Urinary bladder (tissue), 4 donors: ENCODE results near the gene PRR11. TPM values are rescaled to one million over a fixed set of nuclear protein-coding genes. Genes with fewer than 3 reads are reported as not detected.
"Not testable (repeated sequence)": the region's sequence is repeated elsewhere in the genome, so short reads cannot be mapped to it uniquely, and the experiment has no call there.

Source experiments
- DNase-seq: peaks from one replicate; pipeline ENCODE4 v3.0.0-alpha.2; 2015; ENCODE audit errors: extremely low spot score
- H3K27ac ChIP-seq: one replicate; pipeline ENCODE4 v1.5.1; 2013; ENCODE audit warnings: low read depth, mild to moderate bottlenecking, moderate library complexity
- H3K36me3 ChIP-seq: one replicate; pipeline ENCODE4 v1.6.1; 2013; ENCODE audit warnings: mild to moderate bottlenecking, moderate library complexity; ENCODE audit not compliant: insufficient read depth
- H3K4me1 ChIP-seq: one replicate; pipeline ENCODE4 v1.6.1; 2013; ENCODE audit warnings: mild to moderate bottlenecking, moderate library complexity; ENCODE audit not compliant: insufficient read depth
- H3K4me3 ChIP-seq: one replicate; pipeline ENCODE4 v1.5.1; 2013; ENCODE audit warnings: low read depth, low read length
- WGBS: extraction: QIAGEN DNeasy Blood & Tissue Kit; methylation state at CpG from one replicate; pipeline ENCODE4 v1.1.7; 2013; 5-methylcytosine and 5-hydroxymethylcytosine counted together
- polyA plus RNA-seq: library from polyadenylated mRNA; stranded (reverse); fragments of 200-250 nt; gene quantifications from one replicate; pipeline ENCODE4 v1.2.3, GENCODE V29; 2013
- total RNA-seq: library from RNA; depleted of rRNA; stranded (reverse); fragments of >200 nt; gene quantifications from one replicate; pipeline ENCODE4 v1.2.3, GENCODE V29; 2014
- donor health status: healthy with polysubstance abuse.
- donor health status: healthy.

The PRR11 gene
- total and polyA plus RNA-seq, 2 donors: 0.86 to 7.9 TPM

DNA sequence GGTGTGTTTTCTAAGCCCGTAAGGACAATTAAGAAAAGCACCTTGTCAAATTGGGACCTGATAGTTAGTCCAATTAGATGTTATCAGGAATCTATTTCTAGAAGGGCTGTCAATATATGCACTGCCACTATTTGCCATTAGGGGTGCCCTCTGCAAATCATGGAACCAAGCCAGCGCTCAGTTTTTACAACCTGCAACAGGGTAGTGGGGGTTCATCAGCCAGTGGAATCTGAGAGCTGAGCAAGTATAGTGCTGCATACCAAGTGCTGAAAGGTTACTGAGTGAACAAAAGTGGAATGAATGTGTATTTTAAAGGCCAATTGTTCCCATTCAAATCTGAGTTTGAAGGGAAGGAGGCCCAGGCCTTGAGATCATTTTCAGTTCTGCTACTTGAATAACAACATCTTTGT is 10.4 kb downstream of the PRR11 start:
- no peak overlapping the region for H3K4me3 ChIP-seq
- 79% methylated on average over 2 of the region's 2 CpGs for WGBS
- H3K36me3 ChIP-seq: no peaks in the 10 kb centered on the region
- H3K4me1 ChIP-seq: no peaks in the 10 kb centered on the region
- H3K27ac ChIP-seq: no peak overlapping the region
- DNase-seq: no peak

DNA sequence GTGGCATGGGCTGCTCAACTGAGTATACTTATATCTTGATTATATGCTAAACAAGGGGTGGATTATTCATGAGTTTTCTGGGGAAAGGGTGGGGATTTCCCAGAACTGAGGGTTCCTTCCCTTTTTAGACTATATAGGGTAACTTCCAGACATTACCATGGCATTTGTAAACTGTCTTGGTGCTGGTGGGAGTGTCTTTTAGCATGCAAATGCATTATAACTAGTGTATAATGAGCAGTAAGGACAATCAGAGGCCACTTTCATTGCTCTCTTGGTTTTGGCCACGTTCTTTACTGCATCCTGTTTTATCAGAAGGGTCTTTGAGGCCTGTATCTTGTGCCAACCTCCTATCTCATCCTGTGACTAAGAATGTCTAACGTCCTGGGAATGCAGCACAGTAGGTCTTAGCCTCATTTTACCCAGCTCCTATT is 12.0 kb downstream of the PRR11 start:
- no peak overlapping the region for H3K27ac ChIP-seq
- H3K36me3 ChIP-seq: no peaks in the 10 kb centered on the region
- WGBS: 71% methylated on average over 2 of the region's 2 CpGs
- no peak overlapping the region for H3K4me3 ChIP-seq
- H3K4me1 ChIP-seq: no peaks in the 10 kb centered on the region
- no peak for DNase-seq

DNA sequence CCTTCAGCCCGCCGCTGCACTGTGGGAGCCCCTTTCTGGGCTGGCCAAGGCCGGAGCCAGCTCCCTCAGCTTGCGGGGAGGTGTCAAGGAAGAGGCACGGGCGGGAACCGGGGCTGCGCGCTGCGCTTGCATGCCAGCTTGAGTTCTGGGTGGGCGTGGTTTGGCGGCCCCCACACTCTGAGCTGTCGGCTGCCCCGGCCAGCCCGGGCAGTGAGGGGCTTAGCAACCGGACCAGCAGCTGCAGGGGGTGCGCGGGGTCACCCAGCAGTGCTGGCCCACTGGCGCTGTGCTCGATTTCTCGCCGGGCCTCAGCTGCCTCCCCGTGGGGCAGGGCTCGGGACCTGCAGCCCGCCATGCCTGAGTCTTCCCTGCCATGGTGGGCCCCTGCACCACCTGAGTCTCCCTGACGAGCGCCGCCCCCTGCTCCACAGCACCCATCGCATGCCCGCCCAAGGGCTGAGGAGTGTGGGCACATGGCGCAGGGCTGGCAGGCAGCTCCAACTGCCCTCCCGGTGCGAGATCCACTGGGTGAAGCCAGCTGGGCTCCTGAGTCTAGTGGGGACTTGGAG is 17.0 kb downstream of the PRR11 start:
- 97% methylated on average over 33 of the region's 33 CpGs for WGBS
- Histone ChIP-seq H3K4me3 (no peak overlapping the region), H3K27ac (no peak overlapping the region), H3K36me3 (no peaks in the 10 kb centered on the region), H3K4me1 (no peaks in the 10 kb centered on the region)
- DNase-seq: no peak

DNA sequence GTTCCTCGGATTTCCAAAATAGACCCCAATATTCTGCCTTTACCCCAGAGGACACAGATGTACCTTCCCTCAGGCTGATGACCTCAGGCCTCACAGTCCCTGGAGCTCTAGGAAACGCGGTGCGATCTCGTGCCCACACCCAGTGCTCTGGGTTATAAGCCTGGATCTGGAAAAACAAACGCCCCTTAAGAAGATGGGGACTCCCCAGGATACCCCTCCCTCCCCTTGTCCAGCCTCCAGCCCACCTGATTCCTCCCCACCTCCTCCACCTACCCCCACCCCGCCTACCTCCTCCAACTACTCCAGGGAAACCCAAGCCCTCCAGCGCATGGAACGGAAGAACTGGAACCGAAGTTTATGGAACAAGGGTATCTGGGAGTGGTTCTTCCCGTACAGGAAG is 19.1 kb downstream of the PRR11 start:
- no peak overlapping the region for H3K27ac ChIP-seq
- H3K4me3 ChIP-seq: no peak overlapping the region
- H3K4me1 ChIP-seq: no peaks in the 10 kb centered on the region
- no peaks in the 10 kb centered on the region for H3K36me3 ChIP-seq
- 97% methylated on average over 11 of the region's 11 CpGs for WGBS
- no peak for DNase-seq

DNA sequence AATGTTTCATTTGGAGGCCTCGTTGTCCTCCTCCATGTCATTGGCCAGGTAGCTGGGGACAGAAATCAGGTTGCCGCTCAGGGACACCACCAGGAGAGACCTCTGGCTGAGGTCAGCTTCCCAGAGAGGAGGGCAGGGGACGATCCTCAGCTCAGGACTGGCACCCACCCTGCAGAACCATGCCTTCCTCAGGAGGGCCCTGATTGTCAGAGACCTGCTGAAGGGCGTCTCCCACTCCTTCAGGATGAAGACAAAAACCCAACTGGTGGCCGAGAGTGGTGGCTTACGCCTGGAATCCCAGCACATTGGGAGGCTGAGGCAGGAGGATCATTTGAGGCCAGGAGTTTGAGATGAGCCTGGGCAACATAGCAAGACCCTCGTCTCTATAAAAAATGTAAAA is 19.5 kb downstream of the PRR11 start:
- Histone ChIP-seq H3K4me3 (no peak overlapping the region), H3K36me3 (no peaks in the 10 kb centered on the region), H3K27ac (no peak overlapping the region), H3K4me1 (no peaks in the 10 kb centered on the region)
- WGBS: 93% methylated on average over 7 of the region's 7 CpGs
- DNase-seq: no peak

DNA sequence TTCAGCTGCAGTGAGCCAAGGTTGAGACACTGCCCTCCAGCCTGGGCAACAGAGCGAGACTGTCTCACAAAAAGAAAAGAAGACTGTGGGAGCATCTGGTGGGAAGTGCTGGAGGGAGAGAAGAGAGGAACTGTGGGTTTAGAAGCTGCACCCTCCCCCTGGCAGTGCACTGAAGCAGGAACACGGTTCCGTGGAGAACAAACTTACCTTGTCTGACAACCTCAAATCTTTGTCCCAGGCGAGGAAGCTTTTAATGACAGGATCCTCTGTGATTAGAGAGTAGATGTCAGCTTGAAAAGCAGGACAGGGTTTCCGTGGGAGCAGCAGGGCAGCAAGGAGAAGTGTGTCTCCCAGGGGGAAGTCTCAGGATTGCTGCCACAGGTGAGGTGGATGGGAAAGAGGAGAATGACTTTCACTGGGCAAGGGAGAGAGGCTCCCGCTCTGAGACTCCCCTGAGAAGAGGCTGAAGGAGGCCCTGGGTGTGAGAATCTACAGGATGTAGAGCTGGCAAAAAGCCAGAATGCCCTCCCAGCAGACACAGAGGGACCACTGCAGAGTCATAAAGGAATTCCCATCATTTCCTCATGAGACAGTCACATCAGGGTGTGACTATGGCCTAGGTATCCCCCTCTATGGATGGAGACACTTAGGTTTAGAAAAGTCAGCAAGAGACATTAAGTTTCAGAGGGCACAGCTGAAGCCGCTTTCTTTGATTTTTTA is 22.9 kb downstream of the PRR11 start:
- Histone ChIP-seq H3K4me3 (no peak overlapping the region), H3K27ac (no peak overlapping the region), H3K36me3 (no peaks in the 10 kb centered on the region), H3K4me1 (no peaks in the 10 kb centered on the region)
- no peak for DNase-seq
- WGBS: 86% methylated on average over 7 of the region's 7 CpGs

DNA sequence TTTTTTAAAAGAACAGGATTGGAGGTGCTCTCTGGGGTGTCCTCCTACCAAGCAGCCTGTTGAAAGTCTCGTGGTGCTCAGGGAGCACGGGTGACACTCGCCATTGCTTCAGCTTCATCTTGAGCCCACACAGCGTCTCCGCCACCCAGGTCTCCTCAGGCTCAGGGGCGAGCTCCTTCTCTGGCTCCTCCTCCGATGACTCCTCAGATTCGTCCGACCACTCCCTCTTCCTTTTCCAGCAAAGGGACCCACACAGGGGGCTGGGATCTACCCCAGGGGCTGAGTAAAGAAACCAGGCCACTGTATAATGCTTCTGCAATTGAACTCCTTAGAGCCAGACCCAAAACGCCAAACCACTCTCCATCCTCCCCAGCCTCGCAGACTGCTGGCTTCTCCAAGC is 24.1 kb downstream of the PRR11 start:
- DNase-seq, H3K4me3 ChIP-seq, H3K36me3 ChIP-seq, H3K27ac ChIP-seq, H3K4me1 ChIP-seq: not testable (repeated sequence)
- 95% methylated on average over 11 of the region's 11 CpGs for WGBS

DNA sequence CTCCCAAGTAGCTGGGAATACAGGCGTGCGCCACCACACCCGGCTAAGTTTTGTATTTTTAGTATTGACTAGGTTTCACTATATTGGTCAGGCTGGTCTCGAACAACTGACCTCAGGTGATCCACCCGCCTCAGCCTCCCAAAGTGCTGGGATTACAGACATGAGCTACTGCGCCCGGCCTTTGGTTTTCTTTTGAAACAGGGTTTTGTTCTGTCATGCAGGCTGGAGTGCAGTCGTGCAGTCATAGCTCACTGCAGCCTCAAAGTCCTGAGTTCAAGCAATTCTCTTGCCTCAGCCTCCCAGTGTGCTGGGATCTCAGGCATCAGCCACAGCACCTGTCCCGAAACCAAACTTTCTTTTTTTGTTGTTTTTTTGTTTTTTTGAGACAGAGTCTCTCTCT is 25.1 kb downstream of the PRR11 start:
- Histone ChIP-seq H3K4me1 (no peaks in the 10 kb centered on the region), H3K4me3 (no peak overlapping the region), H3K36me3 (no peaks in the 10 kb centered on the region), H3K27ac (no peak overlapping the region)
- DNase-seq: no peak
- 98% methylated on average over 9 of the region's 9 CpGs for WGBS

DNA sequence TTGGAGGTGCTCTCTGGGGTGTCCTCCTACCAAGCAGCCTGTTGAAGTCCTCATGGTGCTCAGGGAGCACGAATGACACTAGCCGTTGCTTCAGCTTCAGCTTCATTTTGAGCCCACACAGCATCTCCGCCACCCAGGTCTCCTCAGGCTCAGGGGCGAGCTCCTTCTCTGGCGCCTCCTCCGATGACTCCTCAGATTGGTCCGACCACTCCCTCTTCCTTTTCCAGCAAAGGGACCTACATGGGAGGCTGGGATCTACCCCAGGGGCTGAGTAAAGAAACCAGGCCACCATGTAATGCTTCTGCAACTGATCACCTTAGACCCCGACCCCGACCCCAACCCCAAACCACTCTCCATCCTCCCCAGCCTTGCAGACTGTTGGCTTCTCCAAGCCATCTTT is 25.9 kb downstream of the PRR11 start:
- no peaks in the 10 kb centered on the region for H3K4me1 ChIP-seq
- DNase-seq: no peak
- 97% methylated on average over 9 of the region's 9 CpGs for WGBS
- H3K27ac ChIP-seq: no peak overlapping the region
- no peak overlapping the region for H3K4me3 ChIP-seq
- H3K36me3 ChIP-seq: no peaks in the 10 kb centered on the region

DNA sequence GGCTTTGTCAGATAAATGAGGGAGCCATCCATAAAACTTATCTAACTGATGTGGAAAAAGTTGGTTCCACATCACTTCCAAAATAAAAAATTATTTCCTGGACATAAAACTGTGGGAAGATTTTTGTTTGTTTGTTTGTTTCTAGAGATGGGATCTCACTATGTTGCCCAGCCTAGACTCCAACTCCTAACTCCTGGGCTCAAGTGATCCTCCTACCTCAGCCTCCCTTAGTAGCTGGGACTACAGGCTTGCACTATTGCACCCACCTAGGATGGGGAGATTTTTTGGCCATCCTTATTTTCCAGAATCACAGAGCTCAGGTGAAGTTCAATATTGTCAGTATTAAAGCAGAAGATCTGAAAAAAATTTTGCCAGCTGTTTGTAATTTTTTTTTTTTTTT is 30.5 kb downstream of the PRR11 start:
- H3K4me1 ChIP-seq: no peaks in the 10 kb centered on the region
- no peak overlapping the region for H3K27ac ChIP-seq
- H3K4me3 ChIP-seq: no peak overlapping the region
- no peaks in the 10 kb centered on the region for H3K36me3 ChIP-seq
- DNase-seq: no peak

DNA sequence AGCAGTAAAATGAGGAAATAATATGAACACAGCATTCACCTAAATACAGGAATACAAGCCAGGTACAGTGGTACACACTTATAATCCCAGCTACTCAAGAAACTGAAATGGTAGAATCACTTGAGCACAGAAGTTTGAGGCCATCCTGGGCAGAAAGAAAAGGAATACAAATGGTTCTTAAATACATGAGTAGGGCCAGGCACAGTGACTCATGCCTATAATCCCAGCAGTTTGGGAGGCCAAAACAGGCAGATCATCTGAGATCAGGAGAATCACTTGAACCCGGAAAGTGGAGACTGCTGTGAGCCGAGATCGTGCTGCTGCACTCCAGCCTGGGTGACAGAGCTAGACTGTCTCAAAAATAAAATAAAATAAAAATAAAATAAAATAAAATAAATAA is 31.3 kb downstream of the PRR11 start:
- 91% methylated on average over 3 of the region's 3 CpGs for WGBS
- no peaks in the 10 kb centered on the region for H3K36me3 ChIP-seq

DNA sequence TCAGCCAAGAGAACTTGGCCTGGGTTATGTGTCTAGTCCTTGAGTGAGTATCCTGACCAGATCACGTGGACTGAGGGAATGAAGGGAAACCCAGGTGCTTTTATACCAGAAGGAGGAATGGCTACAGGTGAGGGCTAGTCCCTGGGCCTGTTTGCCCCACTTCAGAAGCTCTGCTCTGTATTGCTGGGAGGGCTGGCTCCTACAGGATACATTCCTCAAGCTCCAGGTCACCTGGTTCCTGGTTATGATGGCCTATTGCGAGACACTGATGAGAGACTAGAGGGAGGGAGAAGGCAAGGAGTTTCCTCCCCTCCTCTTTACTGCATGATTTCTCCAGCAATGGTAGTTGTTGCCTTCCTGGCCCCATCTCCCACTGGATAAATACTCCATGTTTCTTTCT is 35.3 kb downstream of the PRR11 start:
- Histone ChIP-seq H3K36me3 (no peaks in the 10 kb centered on the region), H3K4me1 (no peaks in the 10 kb centered on the region), H3K4me3 (no peak overlapping the region), H3K27ac (no peak overlapping the region)
- no peak for DNase-seq
- WGBS: 93% methylated on average over 2 of the region's 2 CpGs

More for the DNA sequence above, 31.3 kb downstream of the PRR11 start:
- Histone ChIP-seq H3K4me1 (no peaks in the 10 kb centered on the region), H3K27ac (no peak overlapping the region), H3K4me3 (no peak overlapping the region)
- no peak for DNase-seq

DNA sequence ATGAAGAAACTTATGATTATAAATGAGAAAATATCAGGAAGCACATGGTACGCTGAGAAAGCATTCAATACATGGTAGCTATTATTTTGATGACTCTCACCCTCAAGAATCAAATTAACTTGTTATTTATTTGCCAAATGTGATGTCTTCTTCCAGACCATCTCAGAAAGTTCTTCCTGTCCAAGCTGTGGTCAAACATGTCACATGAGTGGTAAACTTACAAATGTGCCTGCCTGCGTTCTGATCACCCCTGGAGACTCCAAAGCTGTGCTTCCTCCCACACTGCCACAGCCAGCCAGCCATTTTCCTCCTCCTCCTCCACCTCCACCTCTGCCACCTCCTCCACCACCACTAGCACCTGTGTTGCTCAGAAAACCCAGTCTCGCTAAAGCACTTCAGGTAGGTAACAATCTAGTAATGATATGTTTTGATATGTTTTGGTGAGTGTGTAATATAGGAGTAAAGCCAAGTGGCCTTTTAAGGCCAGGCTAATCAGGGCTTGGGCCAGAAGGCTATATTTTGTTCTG is 37.9 kb downstream of the PRR11 start:
- H3K36me3 ChIP-seq: no peaks in the 10 kb centered on the region
- H3K4me1 ChIP-seq: no peaks in the 10 kb centered on the region
- no peak overlapping the region for H3K27ac ChIP-seq
- no peak overlapping the region for H3K4me3 ChIP-seq
- no peak for DNase-seq
- WGBS: 97% methylated on average over 3 of the region's 3 CpGs

DNA sequence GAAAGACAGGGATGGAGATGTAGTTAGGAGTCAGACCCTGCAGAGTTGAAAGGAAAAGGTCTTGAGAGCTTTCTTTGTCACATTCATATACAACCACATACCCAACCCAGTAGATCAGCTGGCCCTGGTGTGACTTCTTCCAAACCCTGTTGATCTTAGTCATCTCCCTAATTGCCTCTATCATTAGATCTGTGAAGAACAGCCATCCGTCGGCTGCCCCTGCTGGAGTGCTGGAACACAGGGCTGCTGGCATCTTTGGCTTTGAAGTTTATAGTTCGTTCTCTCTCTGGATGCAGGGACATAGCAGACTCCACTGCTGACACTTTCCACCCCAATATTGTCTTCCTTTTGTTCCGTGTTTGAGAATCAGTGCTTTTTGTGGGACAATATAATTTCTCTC is 43.9 kb downstream of the PRR11 start:
- Histone ChIP-seq H3K27ac (no peak overlapping the region), H3K4me3 (no peak overlapping the region), H3K4me1 (no peaks in the 10 kb centered on the region), H3K36me3 (no peaks in the 10 kb centered on the region)
- WGBS: 93% methylated on average over 4 of the region's 4 CpGs
- no peak for DNase-seq
